Measurements from ENCODE around the gene PPP2R2D. TPM values are rescaled to one million over a fixed set of nuclear protein-coding genes. Genes with fewer than 3 reads are reported as not detected.

Gene PPP2R2D
- total RNA-seq, 1 donor from 2014 or later, result 47.0 TPM

GRCh38 chr10:131889755-131890154, 11.1 kb upstream of the PPP2R2D start:
- no peak for DNase-seq (ENCODE audit: low spot score)

- DNase-seq (ENCODE audit: low spot score), result no peak
Measured at GRCh38 chr10:131890276-131891195, 10.3 kb upstream of the PPP2R2D start.

- no peak for DNase-seq (ENCODE audit: low spot score)
Measured at GRCh38 chr10:131891196-131891928, 9.4 kb upstream of the PPP2R2D start.

- no peak for DNase-seq (ENCODE audit: low spot score)
Measured at GRCh38 chr10:131891929-131892805, 8.6 kb upstream of the PPP2R2D start.

GRCh38 chr10:131892806-131893675, 7.8 kb upstream of the PPP2R2D start:
- DNase-seq (ENCODE audit: low spot score), result no peak

- no peak for DNase-seq (ENCODE audit: low spot score)
Measured at GRCh38 chr10:131895116-131895515, 5.7 kb upstream of the PPP2R2D start.

GRCh38 chr10:131896403-131896802, 4.4 kb upstream of the PPP2R2D start:
- DNase-seq (ENCODE audit: low spot score), result no peak

GRCh38 chr10:131897297-131897899, 3.4 kb upstream of the PPP2R2D start:
- DNase-seq (ENCODE audit: low spot score), result no peak

- DNase-seq (ENCODE audit: low spot score), result no peak
Measured at GRCh38 chr10:131898061-131898460, 2.7 kb upstream of the PPP2R2D start.

- DNase-seq (ENCODE audit: low spot score), result no peak
Measured at GRCh38 chr10:131898713-131899112, 2.1 kb upstream of the PPP2R2D start.

GRCh38 chr10:131899116-131899690, 1.6 kb upstream of the PPP2R2D start:
- no peak for DNase-seq (ENCODE audit: low spot score)

GRCh38 chr10:131899695-131900349, 986 bp upstream of the PPP2R2D start:
- DNase-seq (ENCODE audit: low spot score), result no peak

- peak; percentile 53 for DNase-seq (ENCODE audit: low spot score)
Measured at GRCh38 chr10:131901181-131901829, 497 bp downstream of the PPP2R2D start.

- DNase-seq (ENCODE audit: low spot score), result no peak
Measured at GRCh38 chr10:131902211-131902610, 1.4 kb downstream of the PPP2R2D start.

GRCh38 chr10:131902691-131903090, 1.9 kb downstream of the PPP2R2D start:
- DNase-seq (ENCODE audit: low spot score), result no peak

GRCh38 chr10:131905267-131905571, 4.4 kb downstream of the PPP2R2D start:
- no peak for DNase-seq (ENCODE audit: low spot score)

- DNase-seq (ENCODE audit: low spot score), result no peak
Measured at GRCh38 chr10:131905603-131906268, 4.9 kb downstream of the PPP2R2D start.

- no peak for DNase-seq (ENCODE audit: low spot score)
Measured at GRCh38 chr10:131906269-131906639, 5.4 kb downstream of the PPP2R2D start.

GRCh38 chr10:131907679-131908078, 6.9 kb downstream of the PPP2R2D start:
- DNase-seq (ENCODE audit: low spot score), result no peak

Measured in ureter (tissue), 1 donor.